K562 (cell line): ENCODE measurements around the gene KCNH8. TPM values are rescaled to one million over a fixed set of nuclear protein-coding genes. Genes with fewer than 3 reads are reported as not detected.

Source experiments
- ATAC-seq: fragments of 200-7000 bp; cut with Tn5 transposase; 3 replicates; pipeline ENCODE4 v1.9.1; 2020; ENCODE audit warnings: moderate library complexity
- BruUV-seq: library from RNA; stranded (reverse); fragments of 400-500 nt; replicated peaks from 2 replicates; lab custom pipeline; 2021; lab: Mats Ljungman, UMichigan
- CTCF ChIA-PET: fragments of 300-600 bp; formaldehyde crosslinking; extraction: SDS; loops from one replicate; lab custom pipeline; 2021; ENCODE audit warnings: low intra/inter-chr PET ratio; lab: Yijun Ruan, JAX
- POLR2A ChIA-PET: fragments of 300-600, 350-650 bp; sonication (Branson Sonifier 250); formaldehyde crosslinking; extraction: SDS; loops from one replicate; lab custom pipeline; 2021; ENCODE audit warnings: antibody characterized with exemption, inconsistent platforms; lab: Yijun Ruan, JAX
- DNase-seq, 4 experiments: peaks; one replicate each; pipeline versions ENCODE4 v3.0.0 to v3.0.0-alpha.2; 2011 to 2018; ENCODE audit warnings: low spot score in 3 of 4, mixed read lengths in 3 of 4; ENCODE audit errors: extremely low read depth in 1 of 4
- FAIRE-seq: peaks from 2 replicates; lab custom pipeline; 2011; peaks lifted over from hg19 to GRCh38; lab: Jason Lieb, UNC
- H2AFZ ChIP-seq: 2 replicates; pipeline ENCODE4 v1.6.0; 2011; ENCODE audit warnings: low read depth, low read length, control low read depth, inconsistent platforms
- H3K27ac ChIP-seq: fragments of 200-600 bp; 3 replicates; pipeline ENCODE4 v1.8.0; 2011; ENCODE audit warnings: low read depth, mild to moderate bottlenecking, control low read depth, inconsistent platforms, low read length, moderate library complexity, mixed read lengths; ENCODE audit errors: extremely low read depth
- H3K27me3 ChIP-seq, 2 experiments: fragments of 300-600 bp in 1 of 2; 2 replicates in 1 of 2; 3 replicates in 1 of 2; pipeline versions ENCODE4 v1.6.0 to v1.8.0; 2011; ENCODE audit warnings: inconsistent platforms in 2 of 2, low read length in 2 of 2, mild to moderate bottlenecking in 1 of 2, mixed read lengths in 1 of 2, moderate library complexity in 1 of 2; ENCODE audit not compliant: control insufficient read depth in 2 of 2, insufficient read depth in 2 of 2
- H3K36me3 ChIP-seq: fragments of 300-600 bp; 3 replicates; pipeline ENCODE4 v1.8.0; 2011; ENCODE audit warnings: mild to moderate bottlenecking, low read length, inconsistent platforms; ENCODE audit not compliant: control insufficient read depth, insufficient read depth
- H3K4me1 ChIP-seq, 2 experiments: fragments of 200-600 bp in 1 of 2; replicated peaks in 1 of 2; 2 replicates in 1 of 2; 3 replicates in 1 of 2; pipeline versions ENCODE4 v1.5.1 to v1.8.0; 2011; ENCODE audit warnings: inconsistent platforms in 2 of 2, low read length in 2 of 2, mild to moderate bottlenecking in 1 of 2, mixed read lengths in 1 of 2, moderate library complexity in 1 of 2; ENCODE audit not compliant: control insufficient read depth in 2 of 2, insufficient read depth in 2 of 2
- H3K4me2 ChIP-seq: 2 replicates; pipeline ENCODE4 v1.6.1; 2011; ENCODE audit warnings: low read length, control low read depth, inconsistent platforms, mixed read lengths; ENCODE audit not compliant: insufficient read depth
- H3K4me3 ChIP-seq: fragments of 200-600 bp; sonication (generic), shearing (Covaris generic); 2 replicates; pipeline ENCODE4 v1.5.1; 2016; ENCODE audit warnings: control low read depth, inconsistent platforms
- H3K79me2 ChIP-seq: fragments of 200-600 bp; 3 replicates; pipeline ENCODE4 v1.8.0; 2011; ENCODE audit warnings: low read length, inconsistent platforms; ENCODE audit not compliant: control insufficient read depth, insufficient read depth
- H3K9ac ChIP-seq, 2 experiments: 2 replicates each; pipeline versions ENCODE4 v1.6.0 to v1.6.1; 2011; ENCODE audit warnings: low read depth in 2 of 2, low read length in 2 of 2, control low read depth in 1 of 2, inconsistent platforms in 1 of 2, mild to moderate bottlenecking in 1 of 2, mixed read lengths in 1 of 2; ENCODE audit not compliant: insufficient read depth in 1 of 2
- H3K9me1 ChIP-seq: one replicate; pipeline ENCODE4 v1.6.0; 2011; ENCODE audit warnings: inconsistent platforms, mild to moderate bottlenecking, low read length, moderate library complexity; ENCODE audit not compliant: control insufficient read depth, insufficient read depth
- H3K9me3 ChIP-seq: replicated peaks from 2 replicates; pipeline ENCODE4 v1.5.1; 2011; ENCODE audit warnings: low read depth, low read length, inconsistent platforms; ENCODE audit not compliant: control insufficient read depth, insufficient read depth
- H4K20me1 ChIP-seq: replicated peaks from 2 replicates; pipeline ENCODE4 v1.6.1; 2011; ENCODE audit warnings: low read length, inconsistent platforms, mixed read lengths; ENCODE audit not compliant: control insufficient read depth, insufficient read depth
- ARID3B ChIP-seq: fragments of 250-450 bp; sonication (Bioruptor Pico); IDR thresholded peaks from 2 replicates; pipeline ENCODE4 v1.4.0; 2020; ENCODE audit warnings: borderline replicate concordance
- E2F3 ChIP-seq: fragments of 250-450 bp; sonication (Bioruptor Pico); IDR thresholded peaks from 2 replicates; pipeline ENCODE4 v1.4.0; 2020; ENCODE audit warnings: mild to moderate bottlenecking
- ESRRB ChIP-seq: fragments of 250-450 bp; sonication (Bioruptor Pico); IDR thresholded peaks from 2 replicates; pipeline ENCODE4 v1.5.0; 2020; ENCODE audit warnings: mild to moderate bottlenecking, moderate library complexity, borderline replicate concordance
- FOXA3 ChIP-seq, 2 experiments: fragments of 450-650 bp in 1 of 2; sonication (generic) in 1 of 2; formaldehyde crosslinking; IDR thresholded peaks in 1 of 2; conservative IDR thresholded peaks in 1 of 2; 2 replicates each; pipeline versions ENCODE4 v1.4.0 to v1.8.0; 2020 to 2022; ENCODE audit warnings: mild to moderate bottlenecking in 2 of 2, missing genetic modification reagents in 1 of 2
- NCOA6 ChIP-seq: fragments of 450-650 bp; IDR thresholded peaks from 2 replicates; pipeline ENCODE4 v1.6.1; 2017; ENCODE audit warnings: mild to moderate bottlenecking
- POLR2G ChIP-seq: fragments of 200-400 bp; formaldehyde crosslinking; IDR thresholded peaks from 2 replicates; pipeline ENCODE4 v1.6.1; 2017; ENCODE audit warnings: low read depth, mild to moderate bottlenecking, antibody characterized with exemption, low read length, moderate library complexity
- SMC3 ChIP-seq: conservative IDR thresholded peaks from 2 replicates; pipeline ENCODE4 v1.6.1; 2011; ENCODE audit warnings: low read depth, low read length, improper control_type of control experiment; ENCODE audit not compliant: insufficient read depth
- SRF ChIP-seq, 2 experiments: fragments of 250-450, 450-650 bp in 1 of 2; sonication (Bioruptor Pico) in 1 of 2; sonication (generic) in 1 of 2; formaldehyde crosslinking; IDR thresholded peaks; 2 replicates each; pipeline versions ENCODE4 v1.5.0 to v1.5.1; 2020 to 2022; ENCODE audit warnings: mild to moderate bottlenecking in 1 of 2, missing genetic modification reagents in 1 of 2
- TCF7L2 ChIP-seq: fragments of 150-350 bp; IDR thresholded peaks from 2 replicates; pipeline ENCODE4 v1.6.1; 2016; ENCODE audit warnings: low read depth, mild to moderate bottlenecking, low read length, moderate library complexity
- ZC3H4 ChIP-seq: sonication (generic); formaldehyde crosslinking; IDR thresholded peaks from 2 replicates; pipeline ENCODE4 v1.9.0; 2021; ENCODE audit warnings: missing genetic modification reagents, borderline replicate concordance
- ZEB2 ChIP-seq: fragments of 450-650 bp; IDR thresholded peaks from 2 replicates; pipeline ENCODE4 v1.6.1; 2016
- ZNF395 ChIP-seq: fragments of 200-800 bp; sonication (Bioruptor generic); IDR thresholded peaks from 2 replicates; pipeline ENCODE4 v1.6.1; 2017; ENCODE audit warnings: missing genetic modification characterization, missing compliant biosample characterization
- ZNF785 ChIP-seq: fragments of 250-450 bp; sonication (Bioruptor Pico); IDR thresholded peaks from 2 replicates; pipeline ENCODE4 v1.4.0; 2020; ENCODE audit warnings: mild to moderate bottlenecking
- WGBS: fragments of 100-300 bp; shearing (Covaris generic); methylation state at CpG from one replicate; pipeline ENCODE4 v1.1.6; 2016; ENCODE audit warnings: low coverage, mixed read lengths; ENCODE audit not compliant: insufficient coverage; ENCODE audit errors: missing lambda C conversion rate; 5-methylcytosine and 5-hydroxymethylcytosine counted together
- in situ Hi-C: fragments of 300-500 bp; cut with MboI; formaldehyde crosslinking; loops from 4 replicates; pipeline ENCODE4 v1.15.0; 2018; ENCODE audit warnings: inconsistent platforms, mixed read lengths
- intact Hi-C: fragments of 100-400 bp; cut with micrococcal nuclease; formaldehyde crosslinking; loops from 2 replicates; pipeline ENCODE4 v1.14.2; 2022
- polyA plus RNA-seq, 8 experiments: library from polyadenylated mRNA; depleted of rRNA in 4 of 8; stranded (reverse) in 5 of 8; unstranded in 3 of 8; fragments of >200 nt; fragmentation: Nextera tagmentation in 2 of 8; fragmentation: Illumina TruSeq in 1 of 8; extraction: Ambion mirVana in 2 of 8; extraction: Trizol in 1 of 8; gene quantifications; 2 replicates each; pipeline versions ENCODE4 v1.2.1 to v1.2.3, GENCODE V29; 2011 to 2014; ENCODE audit warnings: inconsistent platforms in 1 of 8, missing spikeins in 1 of 8
- total RNA-seq, 7 experiments: library from RNA; depleted of rRNA in 6 of 7; stranded (reverse); fragments of >200 nt in 6 of 7; fragmentation: Illumina TruSeq in 2 of 7; extraction: Trizol in 2 of 7; gene quantifications; 2 replicates each; pipeline versions ENCODE4 v1.2.1 to v1.2.3, GENCODE V29; 2011 to 2021; ENCODE audit warnings: low replicate concordance in 1 of 7

The KCNH8 gene
- total and polyA plus RNA-seq, 9 of the 15 experiments (the other 6 are each of a cell fraction or from before 2014, with no cell fraction given): 0.02 to 0.08 (median 0.04) TPM; not detected in 6

GRCh38 chr3:19220311-19220710, 72.0 kb downstream of the KCNH8 start (continued):
- no peak for TF ChIP-seq FOXA3 (CRISPR knock-in tag; conservative IDR thresholded peaks at IDR 0.05 in 1 of 2, IDR thresholded peaks at IDR 0.05 in 1 of 2)
- TF ChIP-seq ZC3H4: no peak
- no peak for TF ChIP-seq NCOA6
- TF ChIP-seq SMC3: no peak
- TF ChIP-seq POLR2G: no peak
- no peak for TF ChIP-seq ZNF785

GRCh38 chr3:19221081-19221480, 72.8 kb downstream of the KCNH8 start:
- ATAC-seq: no peak
- no peaks in the 10 kb centered on the region for H4K20me1 ChIP-seq
- H3K9me3 ChIP-seq: peaks cover 3% of the 10 kb centered on the region; the same call in 1 of the 2 replicates
- H3K9me1 ChIP-seq: no peaks in the 10 kb centered on the region
- H3K4me1 ChIP-seq: no peaks in the 10 kb centered on the region
- WGBS: 0% methylated on average over 2 of the region's 2 CpGs
- no peak overlapping the region for H2AFZ ChIP-seq
- H3K36me3 ChIP-seq: no peaks in the 10 kb centered on the region
- TF ChIP-seq ZNF395 (CRISPR knock-in tag) (no peak), ZEB2 (no peak), SRF (CRISPR knock-in tag; IDR thresholded peaks at IDR 0.05) (no peak), ARID3B (no peak), TCF7L2 (no peak), E2F3 (CRISPR knock-in tag) (no peak), ESRRB (CRISPR knock-in tag) (no peak)
- POLR2A ChIA-PET: no interaction called here
- no peaks in the 10 kb centered on the region for H3K79me2 ChIP-seq
- no peak overlapping the region for H3K4me3 ChIP-seq
- intact Hi-C loops (no loop called here), in situ Hi-C loops (no loop called here)
- H3K9ac ChIP-seq: no peak overlapping the region
- H3K4me2 ChIP-seq: no peak overlapping the region
- FAIRE-seq: no peak
- no peaks in the 10 kb centered on the region for H3K27me3 ChIP-seq
- no TSS peak for BruUV-seq
- no peak for DNase-seq
- no peak overlapping the region for H3K27ac ChIP-seq
- CTCF ChIA-PET: no interaction called here
